ENCODE measurements around the gene LRRC28. TPM values are rescaled to one million over a fixed set of nuclear protein-coding genes. Genes with fewer than 3 reads are reported as not detected.

LRRC28 gene
- total and polyA plus RNA-seq, 5 donors: 13.7 to 30.9 (median 30.5) TPM

GRCh38 chr15:99344639-99345038, 93.4 kb downstream of the LRRC28 start:
- no peaks in the 10 kb centered on the region for H3K4me1 ChIP-seq (ENCODE audit: control insufficient read depth, insufficient read depth, low read length)
- DNase-seq (no peak), ATAC-seq (no peak)
- no peaks in the 10 kb centered on the region for H3K9me3 ChIP-seq (ENCODE audit: control insufficient read depth, low read length)
- 91% methylated on average over 2 of the region's 2 CpGs for WGBS
- intact Hi-C loops (cut with DNase I): no loop called here
- no peaks in the 10 kb centered on the region for H3K27me3 ChIP-seq (ENCODE audit: control insufficient read depth, insufficient read depth)
- H3K4me3 ChIP-seq (ENCODE audit: low read length): no peak overlapping the region
- H3K27ac ChIP-seq (ENCODE audit: low read length): no peak overlapping the region

DNA sequence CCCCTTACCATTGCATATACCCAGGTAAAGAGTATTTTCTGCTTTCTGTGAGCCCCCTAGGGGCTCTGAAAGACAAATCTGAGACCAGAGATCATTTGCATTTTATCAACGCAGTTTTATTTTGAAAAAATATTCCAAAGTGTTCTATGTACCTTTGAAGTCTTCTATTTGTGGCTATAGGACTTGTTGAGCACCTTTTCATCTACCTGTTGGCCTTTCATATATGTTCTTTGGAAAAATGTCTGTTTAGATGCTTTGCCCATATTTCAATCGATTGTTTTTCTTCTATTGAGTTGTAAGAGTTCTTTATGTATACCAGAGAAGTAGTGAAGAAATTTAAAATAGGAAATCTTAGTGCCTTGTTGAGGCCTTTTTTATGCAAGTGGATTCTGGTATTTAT, 94.0 kb downstream of the LRRC28 start:
- no peaks in the 10 kb centered on the region for H3K9me3 ChIP-seq (ENCODE audit: control insufficient read depth, low read length)
- 96% methylated on average over 2 of the region's 2 CpGs for WGBS
- H3K4me1 ChIP-seq (ENCODE audit: control insufficient read depth, insufficient read depth, low read length): no peaks in the 10 kb centered on the region
- intact Hi-C loops (cut with DNase I): no loop called here
- H3K4me3 ChIP-seq (ENCODE audit: low read length): no peak overlapping the region
- H3K27me3 ChIP-seq (ENCODE audit: control insufficient read depth, insufficient read depth): no peaks in the 10 kb centered on the region
- no peak for DNase-seq
- no peak for ATAC-seq
- H3K27ac ChIP-seq (ENCODE audit: low read length): no peak overlapping the region

DNA sequence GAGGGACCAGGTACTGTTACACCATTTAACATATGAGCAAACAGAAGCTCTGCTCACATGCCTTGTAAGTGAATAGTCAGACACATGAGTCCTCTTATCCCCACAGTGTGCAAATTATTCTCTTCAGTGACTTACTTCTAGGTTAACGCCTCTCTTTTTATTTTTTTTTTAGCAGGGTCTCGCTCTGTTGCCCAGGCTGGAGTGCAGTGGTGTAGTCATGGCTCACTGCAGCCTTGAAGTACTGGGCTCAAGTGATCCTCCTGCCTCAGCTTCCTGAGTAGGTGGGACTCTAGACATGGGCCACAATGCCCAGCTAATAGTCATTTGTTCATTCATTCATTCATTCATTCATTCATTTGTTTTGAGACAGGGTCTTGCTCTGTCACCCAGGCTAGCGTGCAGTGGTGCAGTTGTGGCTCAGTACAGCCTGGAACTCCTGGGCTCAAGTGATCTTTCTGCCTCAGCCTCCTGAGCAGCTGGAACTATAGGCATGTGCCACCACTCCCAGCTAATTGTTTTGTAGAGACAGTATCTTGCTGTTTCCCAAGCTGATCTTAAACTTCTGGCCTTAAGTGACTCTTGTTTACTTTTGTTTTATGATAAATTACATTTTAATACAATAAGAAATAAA, 94.7 kb downstream of the LRRC28 start:
- 95% methylated on average over 3 of the region's 3 CpGs for WGBS
- no peaks in the 10 kb centered on the region for H3K27me3 ChIP-seq (ENCODE audit: control insufficient read depth, insufficient read depth)
- DNase-seq (no peak), ATAC-seq (no peak)
- H3K4me3 ChIP-seq (ENCODE audit: low read length): no peak overlapping the region
- no peaks in the 10 kb centered on the region for H3K4me1 ChIP-seq (ENCODE audit: control insufficient read depth, insufficient read depth, low read length)
- intact Hi-C loops (cut with DNase I): no loop called here
- H3K27ac ChIP-seq (ENCODE audit: low read length): no peak overlapping the region
- no peaks in the 10 kb centered on the region for H3K9me3 ChIP-seq (ENCODE audit: control insufficient read depth, low read length)

DNA sequence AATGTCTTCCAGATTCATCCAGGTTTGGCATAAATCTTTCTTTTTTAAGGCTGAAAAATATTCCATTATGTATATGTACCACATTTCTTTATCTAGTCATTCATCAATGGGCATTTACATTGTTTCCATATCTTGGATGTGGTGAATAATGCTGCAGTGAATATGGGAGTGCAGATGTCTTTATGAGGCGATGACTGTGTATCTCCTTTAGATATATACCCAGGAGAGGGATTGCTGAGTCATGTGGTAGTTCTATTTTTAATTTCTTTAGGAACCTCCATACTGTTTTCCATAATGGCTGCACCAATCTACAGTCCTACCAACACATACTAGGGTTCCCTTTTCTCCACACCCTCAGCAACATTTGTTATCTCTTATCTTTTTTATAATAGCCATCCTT, 96.3 kb downstream of the LRRC28 start:
- H3K9me3 ChIP-seq (ENCODE audit: control insufficient read depth, low read length): no peaks in the 10 kb centered on the region

DNA sequence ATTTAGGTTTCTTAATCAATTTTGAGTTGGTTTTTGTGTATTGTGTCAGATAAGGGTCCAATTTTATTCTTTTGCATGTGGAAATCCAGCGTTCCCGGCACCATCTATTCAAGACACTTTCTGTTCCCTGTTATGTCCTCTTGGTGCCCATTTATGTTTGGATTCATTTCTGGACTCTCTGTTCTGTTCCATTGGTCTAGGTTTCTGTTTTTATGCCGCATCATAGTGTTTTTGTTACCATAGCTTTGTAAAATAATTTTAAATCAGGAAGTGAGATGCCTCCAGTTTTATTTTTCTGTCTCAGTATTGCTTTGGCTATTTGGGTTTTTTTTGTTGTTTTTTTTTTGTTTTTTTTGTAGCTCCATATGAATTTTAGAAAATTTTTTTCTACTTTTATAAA, 97.1 kb downstream of the LRRC28 start:
- 94% methylated on average over 3 of the region's 3 CpGs for WGBS
- ATAC-seq (no peak), DNase-seq (no peak)
- H3K9me3 ChIP-seq (ENCODE audit: control insufficient read depth, low read length): no peaks in the 10 kb centered on the region
- no peak overlapping the region for H3K4me3 ChIP-seq (ENCODE audit: low read length)
- no peaks in the 10 kb centered on the region for H3K27me3 ChIP-seq (ENCODE audit: control insufficient read depth, insufficient read depth)
- H3K4me1 ChIP-seq (ENCODE audit: control insufficient read depth, insufficient read depth, low read length): no peaks in the 10 kb centered on the region
- H3K27ac ChIP-seq (ENCODE audit: low read length): no peak overlapping the region
- intact Hi-C loops (cut with DNase I): no loop called here

More for the DNA sequence above, 96.3 kb downstream of the LRRC28 start:
- intact Hi-C loops (cut with DNase I): no loop called here
- 96% methylated on average over 1 of the region's 1 CpG for WGBS
- Histone ChIP-seq H3K27me3 (ENCODE audit: control insufficient read depth, insufficient read depth) (no peaks in the 10 kb centered on the region), H3K27ac (ENCODE audit: low read length) (no peak overlapping the region), H3K4me1 (ENCODE audit: control insufficient read depth, insufficient read depth, low read length) (no peaks in the 10 kb centered on the region), H3K4me3 (ENCODE audit: low read length) (no peak overlapping the region)
- DNase-seq (no peak), ATAC-seq (no peak)

GRCh38 chr15:99350408-99350807, 99.1 kb downstream of the LRRC28 start:
- no peaks in the 10 kb centered on the region for H3K4me1 ChIP-seq (ENCODE audit: control insufficient read depth, insufficient read depth, low read length)
- no peak overlapping the region for H3K4me3 ChIP-seq (ENCODE audit: low read length)
- no peak for ATAC-seq
- H3K9me3 ChIP-seq (ENCODE audit: control insufficient read depth, low read length): no peaks in the 10 kb centered on the region
- intact Hi-C loops (cut with DNase I): no loop called here
- no peaks in the 10 kb centered on the region for H3K27me3 ChIP-seq (ENCODE audit: control insufficient read depth, insufficient read depth)
- H3K27ac ChIP-seq (ENCODE audit: low read length): no peak overlapping the region
- WGBS: 94% methylated on average over 3 of the region's 3 CpGs
- no peak for DNase-seq

GRCh38 chr15:99359769-99360168, 108.5 kb downstream of the LRRC28 start:
- no peaks in the 10 kb centered on the region for H3K27me3 ChIP-seq (ENCODE audit: control insufficient read depth, insufficient read depth)
- H3K4me1 ChIP-seq (ENCODE audit: control insufficient read depth, insufficient read depth, low read length): no peaks in the 10 kb centered on the region
- H3K27ac ChIP-seq (ENCODE audit: low read length): no peak overlapping the region
- H3K9me3 ChIP-seq (ENCODE audit: control insufficient read depth, low read length): no peaks in the 10 kb centered on the region
- intact Hi-C loops (cut with DNase I): loop anchor here in 1 of 4 donors (10.0 kb wide), 1 partner anchor 75 kb away; no protein-coding TSS in a partner anchor
- no peak overlapping the region for H3K4me3 ChIP-seq (ENCODE audit: low read length)
- WGBS: 79% methylated on average over 2 of the region's 2 CpGs
- ATAC-seq (no peak), DNase-seq (no peak)

DNA sequence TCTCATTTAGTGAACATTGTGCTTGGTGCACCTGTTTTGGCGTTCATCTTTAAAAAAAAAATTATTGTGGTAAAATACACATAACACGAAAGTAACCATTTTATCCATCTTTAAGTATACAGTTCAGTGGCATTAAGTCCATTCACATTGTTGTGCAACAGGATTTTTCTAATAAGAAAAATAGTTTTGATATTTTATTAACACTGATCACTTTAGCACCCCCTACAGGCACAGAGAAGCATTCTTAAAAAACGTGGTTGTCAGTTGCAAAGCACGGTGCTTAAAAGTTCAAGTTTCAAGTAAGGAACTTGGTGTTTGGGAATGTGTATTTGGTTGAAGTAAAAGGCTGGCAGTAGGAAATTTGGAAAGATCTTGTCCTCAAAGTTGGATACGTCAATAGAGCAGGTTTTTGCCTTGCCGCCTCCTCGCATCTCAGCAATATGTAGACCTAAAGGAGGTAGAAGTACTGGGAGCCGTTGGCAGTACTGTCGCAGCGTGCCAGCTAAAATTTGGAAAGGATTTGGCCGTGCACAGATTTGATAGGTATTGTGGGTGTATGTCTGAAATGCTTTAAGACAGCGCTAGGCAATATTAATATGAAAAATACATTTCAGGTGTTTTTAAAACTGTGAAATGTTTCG, 110.4 kb downstream of the LRRC28 start:
- DNase-seq (no peak), ATAC-seq (no peak)
- H3K4me3 ChIP-seq (ENCODE audit: low read length): no peak overlapping the region
- no peak overlapping the region for H3K27ac ChIP-seq (ENCODE audit: low read length)
- WGBS: 89% methylated on average over 13 of the region's 13 CpGs
- intact Hi-C loops (cut with DNase I): loop anchor here in 1 of 4 donors (10.0 kb wide), 1 partner anchor 77 kb away; no protein-coding TSS in a partner anchor
- H3K9me3 ChIP-seq (ENCODE audit: control insufficient read depth, low read length): no peaks in the 10 kb centered on the region
- no peaks in the 10 kb centered on the region for H3K27me3 ChIP-seq (ENCODE audit: control insufficient read depth, insufficient read depth)
- H3K4me1 ChIP-seq (ENCODE audit: control insufficient read depth, insufficient read depth, low read length): no peaks in the 10 kb centered on the region

DNA sequence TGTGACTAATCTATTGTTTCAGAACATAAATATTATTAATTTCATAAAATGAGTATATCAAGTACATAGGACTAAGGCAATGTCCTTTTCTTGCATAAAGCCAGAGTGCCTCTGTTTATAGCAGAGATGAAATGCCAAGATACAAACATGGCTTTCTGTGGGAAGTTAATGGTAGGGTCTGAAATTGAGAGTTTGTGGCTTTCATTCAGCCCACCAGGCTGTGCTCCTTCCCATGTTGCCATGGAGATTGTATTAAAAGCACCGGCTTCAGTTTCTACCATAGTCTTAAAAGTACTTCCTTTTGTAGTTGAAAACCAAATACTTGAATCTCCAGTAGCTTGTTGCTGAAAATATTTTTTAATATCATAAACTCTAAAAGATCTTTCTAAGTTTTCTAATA, 114.0 kb downstream of the LRRC28 start:
- Histone ChIP-seq H3K9me3 (ENCODE audit: control insufficient read depth, low read length) (no peaks in the 10 kb centered on the region), H3K4me1 (ENCODE audit: control insufficient read depth, insufficient read depth, low read length) (no peaks in the 10 kb centered on the region), H3K27ac (ENCODE audit: low read length) (no peak overlapping the region), H3K4me3 (ENCODE audit: low read length) (no peak overlapping the region), H3K27me3 (ENCODE audit: control insufficient read depth, insufficient read depth) (no peaks in the 10 kb centered on the region)
- no peak for DNase-seq
- no peak for ATAC-seq
- WGBS: 77% methylated on average over 1 of the region's 1 CpG
- intact Hi-C loops (cut with DNase I): loop anchor here in 1 of 4 donors (10.0 kb wide), 1 partner anchor 80 kb away; no protein-coding TSS in a partner anchor

DNA sequence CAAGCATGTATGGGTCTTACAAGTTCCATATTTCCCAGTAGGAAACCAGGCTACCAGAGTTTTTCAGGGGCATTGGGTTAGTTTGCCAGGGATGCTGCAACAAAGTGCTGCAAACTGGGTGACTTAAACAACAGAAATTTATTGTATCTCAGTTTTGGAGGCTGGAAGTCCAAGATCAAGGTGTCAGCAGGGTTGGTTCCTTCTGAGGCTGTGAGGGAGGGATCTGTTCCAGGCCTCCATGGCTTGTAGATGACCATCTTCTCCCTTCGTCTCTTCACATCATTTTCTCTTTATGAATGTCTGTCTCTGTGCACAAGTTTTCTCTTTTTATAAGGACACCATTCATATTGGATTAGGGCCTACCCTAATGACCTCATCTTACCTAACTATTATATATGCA, 114.7 kb downstream of the LRRC28 start:
- no peaks in the 10 kb centered on the region for H3K27me3 ChIP-seq (ENCODE audit: control insufficient read depth, insufficient read depth)
- H3K4me3 ChIP-seq (ENCODE audit: low read length): no peak overlapping the region
- DNase-seq (no peak), ATAC-seq (no peak)
- intact Hi-C loops (cut with DNase I): loop anchor here in 1 of 4 donors (10.0 kb wide), 1 partner anchor 81 kb away; no protein-coding TSS in a partner anchor
- H3K9me3 ChIP-seq (ENCODE audit: control insufficient read depth, low read length): no peaks in the 10 kb centered on the region
- H3K4me1 ChIP-seq (ENCODE audit: control insufficient read depth, insufficient read depth, low read length): peaks cover under 1% of the 10 kb centered on the region
- H3K27ac ChIP-seq (ENCODE audit: low read length): no peak overlapping the region
- 98% methylated on average over 1 of the region's 1 CpG for WGBS

GRCh38 chr15:99368743-99369142, 117.5 kb downstream of the LRRC28 start:
- H3K9me3 ChIP-seq (ENCODE audit: control insufficient read depth, low read length): no peaks in the 10 kb centered on the region
- no peak for DNase-seq
- H3K27me3 ChIP-seq (ENCODE audit: control insufficient read depth, insufficient read depth): no peaks in the 10 kb centered on the region
- no peak overlapping the region for H3K4me3 ChIP-seq (ENCODE audit: low read length)
- no peak overlapping the region for H3K27ac ChIP-seq (ENCODE audit: low read length)
- intact Hi-C loops (cut with DNase I): loop anchor here in 1 of 4 donors (10.0 kb wide), 1 partner anchor 84 kb away; no protein-coding TSS in a partner anchor
- ATAC-seq: no peak
- peaks cover 2% of the 10 kb centered on the region for H3K4me1 ChIP-seq (ENCODE audit: control insufficient read depth, insufficient read depth, low read length)

All from right cardiac atrium (tissue), 5 donors.